Smooth muscle cell (in vitro differentiated cells): ENCODE measurements around the gene AFAP1. TPM values are rescaled to one million over a fixed set of nuclear protein-coding genes. Genes with fewer than 3 reads are reported as not detected.
A peak's percentile ranks its signal among the peaks of the same experiment; 100 is the strongest.

Experiments used
- DNase-seq: peaks from one replicate; lab custom pipeline; 2025; ENCODE audit not compliant: unreplicated experiment; lab: John Stamatoyannopoulos, UW
- H2AFZ ChIP-seq: fragments of 200-600 bp; sonication (generic); 2 replicates; pipeline ENCODE4 v1.6.0; 2016; ENCODE audit warnings: antibody characterized with exemption, low read depth, mild to moderate bottlenecking
- H3F3A ChIP-seq: fragments of 200-600 bp; sonication (generic); 2 replicates; pipeline ENCODE4 v1.6.0; 2017; ENCODE audit warnings: antibody characterized with exemption, low read depth
- H3K27ac ChIP-seq: fragments of 200-600 bp; sonication (generic); 2 replicates; pipeline ENCODE4 v1.5.1; 2016; ENCODE audit warnings: low read depth, mild to moderate bottlenecking
- H3K27me3 ChIP-seq: fragments of 200-600 bp; sonication (generic); 2 replicates; pipeline ENCODE4 v1.6.1; 2016; ENCODE audit warnings: low read depth, mild to moderate bottlenecking
- H3K36me3 ChIP-seq: fragments of 200-600 bp; sonication (generic); 2 replicates; pipeline ENCODE4 v1.5.1; 2016; ENCODE audit warnings: low read depth
- H3K4me1 ChIP-seq: fragments of 200-600 bp; sonication (generic); 2 replicates; pipeline ENCODE4 v1.5.1; 2016; ENCODE audit warnings: low read depth
- H3K4me2 ChIP-seq: fragments of 200-600 bp; sonication (generic); 2 replicates; pipeline ENCODE4 v1.6.0; 2016; ENCODE audit warnings: mild to moderate bottlenecking
- H3K4me3 ChIP-seq: fragments of 200-600 bp; sonication (generic); 2 replicates; pipeline ENCODE4 v1.5.1; 2016; ENCODE audit warnings: mild to moderate bottlenecking
- H3K79me2 ChIP-seq: fragments of 200-600 bp; sonication (generic); 2 replicates; pipeline ENCODE4 v1.6.0; 2016; ENCODE audit warnings: low read depth, mild to moderate bottlenecking
- H3K9ac ChIP-seq: fragments of 200-600 bp; sonication (generic); 2 replicates; pipeline ENCODE4 v1.6.0; 2016; ENCODE audit warnings: low read depth
- H3K9me3 ChIP-seq: fragments of 200-600 bp; sonication (generic); replicated peaks from 2 replicates; pipeline ENCODE4 v1.5.1; 2016; ENCODE audit warnings: low read depth
- H4K20me1 ChIP-seq: fragments of 200-600 bp; sonication (generic); 2 replicates; pipeline ENCODE4 v1.6.0; 2016; ENCODE audit warnings: low read depth
- WGBS: methylation state at CpG from one replicate; pipeline ENCODE4 v1.1.7; 2016; ENCODE audit warnings: low lambda C conversion rate; 5-methylcytosine and 5-hydroxymethylcytosine counted together
- polyA plus RNA-seq: library from polyadenylated mRNA; unstranded; fragments of >200 nt; fragmentation: Nextera tagmentation; extraction: Ambion mirVana; gene quantifications from 2 replicates; pipeline ENCODE4 v1.2.1, GENCODE V29; 2016
- total RNA-seq: library from RNA; depleted of rRNA; stranded (reverse); fragments of >200 nt; gene quantifications from 2 replicates; pipeline ENCODE4 v1.2.3, GENCODE V29; 2014
- TF ChIP-seq, protein P1 (sequence below): fragments of 200-600 bp; sonication (generic); IDR thresholded peaks from 2 replicates; pipeline ENCODE4 v1.5.1; 2017; ENCODE audit warnings: borderline replicate concordance, mild to moderate bottlenecking, antibody characterized with exemption; ENCODE audit not compliant: insufficient read depth, poor library complexity, severe bottlenecking

AFAP1 gene
- total and polyA plus RNA-seq, 2 experiments from 2014 or later: 12.6 to 24.8 TPM

DNA sequence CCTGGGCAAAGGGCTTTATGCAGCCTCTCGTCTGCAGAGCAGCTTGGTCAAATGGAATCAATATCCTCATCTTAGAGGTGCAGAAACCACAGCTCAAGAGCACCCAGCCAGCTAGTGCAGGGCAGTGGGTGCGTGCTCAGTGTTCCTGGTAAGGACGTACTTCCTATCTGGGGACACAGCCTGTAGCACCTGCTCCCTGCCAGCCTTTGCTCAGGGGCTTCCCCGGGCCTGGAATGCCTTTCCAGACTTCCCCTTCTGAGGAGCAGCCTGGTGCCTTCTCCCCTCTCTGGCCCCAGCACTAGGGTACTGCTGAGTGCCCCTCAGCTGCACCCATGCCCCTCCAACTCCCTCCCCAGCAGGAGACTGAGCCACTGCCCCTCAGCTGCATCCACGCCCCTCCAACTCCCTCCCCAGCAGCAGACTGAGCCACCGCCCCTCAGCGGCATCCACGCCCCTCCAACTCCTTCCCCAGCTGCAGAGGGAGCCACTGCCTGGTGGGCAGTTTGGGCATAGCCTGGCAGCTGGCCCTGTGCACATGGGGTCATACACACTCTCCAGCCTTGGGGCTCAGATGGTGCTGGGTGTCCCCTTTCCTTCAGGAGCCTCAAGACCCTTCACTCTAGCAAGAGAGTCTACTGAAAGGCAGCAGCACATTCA is 42.2 kb upstream of the AFAP1 start:
- WGBS: 92% methylated on average over 8 of the region's 8 CpGs
- H3K36me3 ChIP-seq: no peaks in the 10 kb centered on the region
- H3K9ac ChIP-seq: no peak overlapping the region
- no peaks in the 10 kb centered on the region for H4K20me1 ChIP-seq
- no peak overlapping the region for H3K4me3 ChIP-seq
- no peaks in the 10 kb centered on the region for H3K79me2 ChIP-seq
- TF ChIP-seq, protein P1, sequence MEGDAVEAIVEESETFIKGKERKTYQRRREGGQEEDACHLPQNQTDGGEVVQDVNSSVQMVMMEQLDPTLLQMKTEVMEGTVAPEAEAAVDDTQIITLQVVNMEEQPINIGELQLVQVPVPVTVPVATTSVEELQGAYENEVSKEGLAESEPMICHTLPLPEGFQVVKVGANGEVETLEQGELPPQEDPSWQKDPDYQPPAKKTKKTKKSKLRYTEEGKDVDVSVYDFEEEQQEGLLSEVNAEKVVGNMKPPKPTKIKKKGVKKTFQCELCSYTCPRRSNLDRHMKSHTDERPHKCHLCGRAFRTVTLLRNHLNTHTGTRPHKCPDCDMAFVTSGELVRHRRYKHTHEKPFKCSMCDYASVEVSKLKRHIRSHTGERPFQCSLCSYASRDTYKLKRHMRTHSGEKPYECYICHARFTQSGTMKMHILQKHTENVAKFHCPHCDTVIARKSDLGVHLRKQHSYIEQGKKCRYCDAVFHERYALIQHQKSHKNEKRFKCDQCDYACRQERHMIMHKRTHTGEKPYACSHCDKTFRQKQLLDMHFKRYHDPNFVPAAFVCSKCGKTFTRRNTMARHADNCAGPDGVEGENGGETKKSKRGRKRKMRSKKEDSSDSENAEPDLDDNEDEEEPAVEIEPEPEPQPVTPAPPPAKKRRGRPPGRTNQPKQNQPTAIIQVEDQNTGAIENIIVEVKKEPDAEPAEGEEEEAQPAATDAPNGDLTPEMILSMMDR: no peak
- no peaks in the 10 kb centered on the region for H3K27me3 ChIP-seq
- no peak overlapping the region for H2AFZ ChIP-seq
- H3K4me2 ChIP-seq: no peak overlapping the region
- no peak for DNase-seq
- peaks cover 6% of the 10 kb centered on the region for H3K4me1 ChIP-seq
- no peak overlapping the region for H3K27ac ChIP-seq
- H3K9me3 ChIP-seq: no peaks in the 10 kb centered on the region
- no peaks in the 10 kb centered on the region for H3F3A ChIP-seq

DNA sequence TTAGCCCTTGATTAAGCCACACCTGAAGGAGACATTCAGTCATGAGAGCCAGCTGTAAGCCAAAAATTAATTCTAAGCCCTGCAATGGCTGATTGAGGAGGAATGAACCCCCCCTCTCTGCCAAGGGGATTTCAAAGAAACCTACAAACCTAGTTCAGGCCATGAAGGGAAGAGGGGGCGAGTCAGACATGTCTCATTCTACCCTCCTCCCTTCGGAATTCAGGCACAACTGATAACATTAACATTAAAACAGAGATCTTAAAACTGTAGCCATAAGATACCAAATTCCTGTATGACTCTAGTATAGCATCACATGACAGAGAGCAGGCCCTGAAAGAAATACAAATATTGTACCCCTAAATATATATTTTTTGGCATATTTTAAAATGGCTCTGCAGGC is 40.4 kb upstream of the AFAP1 start:
- no peak overlapping the region for H3K9ac ChIP-seq
- H3K9me3 ChIP-seq: no peaks in the 10 kb centered on the region
- H3K4me3 ChIP-seq: no peak overlapping the region
- no peak overlapping the region for H3K4me2 ChIP-seq
- no peaks in the 10 kb centered on the region for H3F3A ChIP-seq
- no peak for DNase-seq
- no peaks in the 10 kb centered on the region for H3K36me3 ChIP-seq
- H4K20me1 ChIP-seq: no peaks in the 10 kb centered on the region
- H3K79me2 ChIP-seq: no peaks in the 10 kb centered on the region
- no peaks in the 10 kb centered on the region for H3K27me3 ChIP-seq
- no peak overlapping the region for H2AFZ ChIP-seq
- H3K27ac ChIP-seq: no peak overlapping the region
- 83% methylated on average over 2 of the region's 2 CpGs for whole genome bisulfite sequencing
- TF ChIP-seq, protein P1: no peak
- peaks cover 6% of the 10 kb centered on the region for H3K4me1 ChIP-seq

DNA sequence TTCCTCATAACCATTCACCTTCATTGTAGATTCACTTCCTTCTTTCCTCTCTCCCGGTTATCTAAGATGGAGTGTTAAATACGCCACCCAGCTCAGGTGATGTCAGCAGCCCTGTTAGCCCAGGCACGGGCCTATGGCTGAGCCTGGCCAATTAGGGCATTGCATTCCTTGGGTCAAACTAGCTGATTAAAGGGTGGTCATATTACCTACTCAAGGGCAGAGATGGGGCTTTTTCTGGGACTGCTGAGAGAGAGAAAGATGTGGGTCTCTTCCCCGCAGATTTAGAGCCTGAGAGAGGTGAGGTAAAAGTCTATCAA is 39.9 kb upstream of the AFAP1 start:
- peak overlapping the region; percentile 39 for H3K4me2 ChIP-seq
- no peak overlapping the region for H3K27ac ChIP-seq
- no peak for DNase-seq
- no peaks in the 10 kb centered on the region for H3F3A ChIP-seq
- H3K36me3 ChIP-seq: no peaks in the 10 kb centered on the region
- no peak overlapping the region for H3K9ac ChIP-seq
- H3K27me3 ChIP-seq: no peaks in the 10 kb centered on the region
- H3K4me1 ChIP-seq: peaks cover 6% of the 10 kb centered on the region
- 59% methylated on average over 4 of the region's 4 CpGs for WGBS
- H3K4me3 ChIP-seq: no peak overlapping the region
- H3K9me3 ChIP-seq: no peaks in the 10 kb centered on the region
- TF ChIP-seq, protein P1: no peak
- H3K79me2 ChIP-seq: no peaks in the 10 kb centered on the region
- H4K20me1 ChIP-seq: no peaks in the 10 kb centered on the region
- H2AFZ ChIP-seq: no peak overlapping the region
